ENCODE measurements around the gene CDC5L.

DNA sequence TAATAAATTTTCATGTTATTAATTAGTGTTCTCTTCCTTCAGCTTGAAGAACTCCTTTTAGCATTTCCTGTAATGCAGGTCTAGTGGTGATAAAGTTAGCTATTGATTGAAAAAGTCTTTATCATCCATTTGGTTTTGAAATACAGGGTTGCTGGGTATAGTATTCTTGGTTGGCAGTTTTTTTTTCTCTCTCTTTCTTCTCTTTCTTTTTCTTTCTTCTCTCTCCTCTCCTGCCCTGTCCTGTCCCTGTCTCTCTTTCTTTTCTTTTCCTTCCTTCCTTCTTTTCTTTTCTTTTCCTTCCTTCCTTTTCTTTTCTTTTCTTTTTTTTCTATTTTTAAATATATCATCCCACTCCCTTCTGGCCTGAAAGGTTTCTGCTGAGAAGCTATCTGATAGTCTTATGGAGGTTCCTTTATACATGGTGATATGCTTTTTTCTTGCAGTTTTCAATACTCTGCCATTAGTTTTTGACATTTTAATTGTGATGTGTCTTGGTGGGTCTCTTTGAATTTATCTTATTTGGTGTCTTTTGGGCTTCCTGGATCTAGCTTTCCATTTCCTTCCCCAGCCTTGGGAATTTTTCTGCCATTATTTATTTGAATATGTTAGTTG is 55.4 kb downstream of the CDC5L start:
- TF ChIP-seq YY1 (IDR thresholded peaks at IDR 0.05; ENCODE audit: insufficient read depth, insufficient read length) (no peak), SUZ12 (IDR thresholded peaks at IDR 0.05; ENCODE audit: extremely low read depth, insufficient read depth, insufficient read length) (no peak), ZNF274 (IDR thresholded peaks at IDR 0.05; ENCODE audit: low read depth, low read length) (no peak)
